ENCODE measurements around the gene NFATC4. TPM values are rescaled to one million over a fixed set of nuclear protein-coding genes. Genes with fewer than 3 reads are reported as not detected.
A peak's percentile ranks its signal among the peaks of the same experiment; 100 is the strongest.

NFATC4 gene
- total RNA-seq, 2 donors from 2014 or later, result 62.0 to 84.5 TPM

DNA sequence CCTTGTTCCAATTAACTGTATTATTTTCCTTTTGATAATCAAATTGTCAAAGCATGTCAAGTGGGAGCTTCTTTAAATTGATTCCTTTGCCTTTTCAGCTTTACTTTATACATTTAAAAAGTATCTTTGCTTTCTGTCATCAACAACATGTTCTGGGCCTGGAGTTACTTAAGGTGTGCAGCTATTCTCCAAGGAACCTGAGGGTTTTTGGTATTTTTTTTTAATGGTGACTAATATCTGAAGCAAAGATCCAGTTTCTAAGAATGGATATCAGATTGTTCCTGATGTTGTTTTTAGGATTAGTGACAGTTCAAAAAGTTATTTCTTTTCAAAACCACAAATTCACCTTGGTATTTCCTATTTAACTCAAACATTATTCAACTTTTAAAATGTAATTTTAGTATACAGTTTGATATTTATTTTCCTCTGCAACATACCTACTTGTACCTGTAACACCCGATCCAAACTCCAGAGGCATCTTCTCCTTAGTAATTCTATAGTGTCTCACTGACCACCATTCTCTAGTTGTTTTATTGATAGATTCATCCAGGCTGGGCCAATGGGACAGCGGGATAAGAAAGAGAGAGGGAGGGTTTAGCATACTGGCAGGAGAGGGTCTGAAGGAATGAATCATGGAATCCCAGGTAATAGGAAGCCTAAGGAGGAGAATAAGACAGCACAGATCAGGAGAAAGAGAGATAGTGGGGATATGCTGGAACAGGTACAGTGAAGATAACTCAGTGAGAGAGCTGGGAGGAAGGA, 58.3 kb downstream of the NFATC4 start:
- Histone ChIP-seq H3K4me3 (no peak overlapping the region), H3K27ac (no peak overlapping the region), H3K4me1 (ENCODE audit: control insufficient read depth in 1 of 2, low read depth in 2 of 2) (peaks cover 14 to 27% of the 10 kb centered on the region in 2 donors), H3K27me3 (replicated peaks; ENCODE audit: insufficient read depth) (no peaks in the 10 kb centered on the region), H3K9me3 (no peaks in the 10 kb centered on the region), H3K36me3 (no peaks in the 10 kb centered on the region)
- ATAC-seq (ENCODE audit: insufficient number of reproducible peaks, low FRiP score, low read depth) (no peak), DNase-seq (ENCODE audit: low spot score) (no peak)
- TF ChIP-seq, protein P1, sequence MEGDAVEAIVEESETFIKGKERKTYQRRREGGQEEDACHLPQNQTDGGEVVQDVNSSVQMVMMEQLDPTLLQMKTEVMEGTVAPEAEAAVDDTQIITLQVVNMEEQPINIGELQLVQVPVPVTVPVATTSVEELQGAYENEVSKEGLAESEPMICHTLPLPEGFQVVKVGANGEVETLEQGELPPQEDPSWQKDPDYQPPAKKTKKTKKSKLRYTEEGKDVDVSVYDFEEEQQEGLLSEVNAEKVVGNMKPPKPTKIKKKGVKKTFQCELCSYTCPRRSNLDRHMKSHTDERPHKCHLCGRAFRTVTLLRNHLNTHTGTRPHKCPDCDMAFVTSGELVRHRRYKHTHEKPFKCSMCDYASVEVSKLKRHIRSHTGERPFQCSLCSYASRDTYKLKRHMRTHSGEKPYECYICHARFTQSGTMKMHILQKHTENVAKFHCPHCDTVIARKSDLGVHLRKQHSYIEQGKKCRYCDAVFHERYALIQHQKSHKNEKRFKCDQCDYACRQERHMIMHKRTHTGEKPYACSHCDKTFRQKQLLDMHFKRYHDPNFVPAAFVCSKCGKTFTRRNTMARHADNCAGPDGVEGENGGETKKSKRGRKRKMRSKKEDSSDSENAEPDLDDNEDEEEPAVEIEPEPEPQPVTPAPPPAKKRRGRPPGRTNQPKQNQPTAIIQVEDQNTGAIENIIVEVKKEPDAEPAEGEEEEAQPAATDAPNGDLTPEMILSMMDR (IDR thresholded peaks at IDR 0.05), result no peak

DNA sequence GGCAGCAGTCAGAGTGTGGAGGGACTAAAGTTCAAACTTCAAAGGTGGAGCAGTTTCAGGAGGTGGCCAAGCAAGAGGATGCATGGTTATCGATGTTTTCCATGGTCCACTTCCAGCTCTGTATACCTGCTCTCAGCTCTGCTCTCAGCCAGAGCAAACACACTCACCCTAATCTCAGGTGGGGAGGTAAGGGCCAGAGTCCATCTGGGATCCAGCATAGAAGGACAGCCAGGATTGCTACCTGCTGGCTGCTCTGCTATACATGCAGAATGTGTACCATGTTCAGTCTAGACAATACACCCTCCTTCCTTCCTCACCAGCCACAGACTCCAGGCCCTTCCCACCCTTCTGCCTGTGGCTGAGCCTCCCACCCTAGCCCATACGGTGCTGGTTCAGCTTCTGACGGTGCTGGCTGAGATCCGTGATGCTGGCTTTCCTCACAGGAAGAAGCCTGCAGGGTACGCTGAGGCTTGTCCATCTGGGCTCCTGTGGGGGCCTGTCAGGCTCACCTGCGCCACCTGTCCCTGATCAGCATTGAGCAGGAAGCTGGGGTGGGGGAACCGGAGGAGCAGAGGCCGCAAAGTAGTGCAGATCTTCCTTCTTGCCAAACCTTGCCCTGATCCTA, 59.0 kb downstream of the NFATC4 start:
- TF ChIP-seq, protein P1 (IDR thresholded peaks at IDR 0.05), result no peak
- no peak overlapping the region for H3K4me3 ChIP-seq

DNA sequence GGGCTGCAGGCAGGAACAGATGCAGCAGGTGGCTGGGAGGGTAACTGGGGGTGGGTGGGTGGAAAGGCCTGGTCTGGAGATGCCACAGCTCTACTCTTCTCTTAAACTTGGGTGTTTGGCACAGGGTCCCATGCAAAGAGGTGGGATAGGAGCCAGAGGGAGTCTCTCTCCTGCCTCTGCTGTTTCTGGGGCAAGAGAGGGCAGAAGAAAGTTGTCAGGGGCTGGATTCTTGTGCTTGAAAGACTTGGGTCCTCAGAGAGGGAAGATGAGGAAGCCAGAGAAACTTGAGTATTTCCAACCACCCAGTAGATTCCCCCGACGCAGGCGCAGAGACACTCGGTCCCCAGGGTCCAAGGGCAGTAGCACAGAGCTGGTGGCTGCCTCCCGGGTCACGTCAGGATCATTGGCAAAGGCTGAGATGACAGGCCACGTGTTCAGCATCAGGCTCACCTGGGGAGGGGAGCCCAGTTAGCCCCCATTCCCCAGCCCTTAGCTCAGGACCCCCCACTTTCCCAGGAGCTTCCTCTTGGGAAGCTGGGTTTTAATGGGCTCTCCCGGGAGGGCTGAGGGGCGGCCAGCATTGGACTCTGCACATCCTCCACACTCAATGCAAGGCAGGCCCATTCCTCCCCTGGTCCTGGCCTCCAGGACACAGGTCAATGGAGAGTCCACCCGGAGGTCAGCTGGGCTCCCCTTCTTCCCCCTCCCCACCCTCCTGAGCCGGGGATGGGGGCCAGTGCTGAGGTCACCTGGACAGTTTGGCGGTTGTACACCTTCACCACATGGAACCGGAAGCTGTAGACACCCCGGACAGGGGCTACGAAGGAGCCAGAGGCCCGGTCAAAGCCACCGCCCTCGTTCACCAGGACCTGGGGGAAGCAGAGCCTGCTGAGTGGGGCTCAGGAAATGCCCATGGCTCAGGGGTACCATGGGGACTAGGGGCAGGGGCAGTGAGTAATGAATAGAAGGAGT, 59.8 kb downstream of the NFATC4 start:
- Histone ChIP-seq H3K4me3 (no peak overlapping the region), H3K4me1 (ENCODE audit: control insufficient read depth in 1 of 2, low read depth in 2 of 2) (peaks cover 17 to 40% of the 10 kb centered on the region in 2 donors), H3K27ac (no peak overlapping the region), H3K27me3 (replicated peaks; ENCODE audit: insufficient read depth) (no peaks in the 10 kb centered on the region), H3K36me3 (peaks cover 7% of the 10 kb centered on the region), H3K9me3 (no peaks in the 10 kb centered on the region)
- ATAC-seq (ENCODE audit: insufficient number of reproducible peaks, low FRiP score, low read depth) (no peak), DNase-seq (ENCODE audit: low spot score) (no peak)
- TF ChIP-seq, protein P1 (IDR thresholded peaks at IDR 0.05), result no peak

More for the DNA sequence above, 59.0 kb downstream of the NFATC4 start:
- no peaks in the 10 kb centered on the region for H3K27me3 ChIP-seq (replicated peaks; ENCODE audit: insufficient read depth)
- no peaks in the 10 kb centered on the region for H3K9me3 ChIP-seq
- ATAC-seq (ENCODE audit: insufficient number of reproducible peaks, low FRiP score, low read depth) (no peak), DNase-seq (ENCODE audit: low spot score) (no peak)
- H3K4me1 ChIP-seq (ENCODE audit: control insufficient read depth in 1 of 2, low read depth in 2 of 2), result peaks cover 17 to 34% of the 10 kb centered on the region in 2 donors
- H3K27ac ChIP-seq, result no peak overlapping the region
- H3K36me3 ChIP-seq, result no peaks in the 10 kb centered on the region

DNA sequence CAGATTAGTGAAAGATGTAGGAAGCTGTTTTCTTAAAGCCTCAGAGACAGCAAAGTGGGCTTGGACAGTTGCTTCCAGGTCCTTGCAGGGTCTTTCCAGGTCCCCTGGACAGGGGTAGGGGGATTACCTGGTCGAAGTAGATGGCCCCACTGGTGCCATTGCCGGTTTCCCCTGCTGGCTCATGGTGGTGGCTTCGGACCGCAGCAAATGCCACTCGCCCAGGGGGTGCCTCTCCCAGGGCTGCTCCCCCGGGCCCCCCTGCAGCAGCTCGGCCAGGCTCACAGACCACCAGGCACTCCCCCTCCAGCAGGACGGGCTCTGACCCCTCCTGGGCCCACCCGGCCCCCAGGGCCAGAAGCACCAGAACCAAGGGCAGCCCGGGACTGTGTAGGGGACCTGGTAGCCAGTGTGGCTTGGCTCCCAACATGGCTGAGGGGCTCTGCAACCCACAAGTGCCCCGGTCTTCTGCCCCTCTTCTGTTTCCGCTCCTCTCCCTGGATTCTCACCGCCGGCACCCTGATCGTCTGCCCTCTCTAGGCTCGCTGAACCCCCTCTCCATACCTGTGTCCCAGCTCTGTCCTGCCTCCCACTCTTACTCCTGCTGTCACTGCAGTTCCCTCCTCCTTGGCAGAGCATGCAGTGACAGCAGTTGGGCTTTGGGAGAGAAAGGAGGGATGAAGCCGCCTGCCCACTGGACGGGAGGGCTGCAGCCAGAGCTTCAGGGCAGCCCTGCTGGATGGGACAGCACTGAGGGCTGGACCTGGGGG, 60.8 kb downstream of the NFATC4 start:
- peaks cover 14% of the 10 kb centered on the region for H3K36me3 ChIP-seq
- no peak for ATAC-seq (ENCODE audit: insufficient number of reproducible peaks, low FRiP score, low read depth)
- TF ChIP-seq, protein P1 (IDR thresholded peaks at IDR 0.05), result no peak
- peak overlapping the region; percentile 89 to 99 for H3K27ac ChIP-seq
- peak overlapping the region; percentile 83 for H3K4me3 ChIP-seq
- no peaks in the 10 kb centered on the region for H3K9me3 ChIP-seq
- DNase-seq (ENCODE audit: low spot score), result no peak
- H3K27me3 ChIP-seq (replicated peaks; ENCODE audit: insufficient read depth), result no peaks in the 10 kb centered on the region
- H3K4me1 ChIP-seq (ENCODE audit: control insufficient read depth in 1 of 2, low read depth in 2 of 2), result peaks cover 17 to 40% of the 10 kb centered on the region in 2 donors

Other genes with a start within 250 kb of the NFATC4 start
- under 1 TPM in 1 of 2 donors, not detected in 1; 0.78 TPM for gene FITM1, start 237.5 kb upstream of the NFATC4 start, total RNA-seq
- gene PSME1, start 232.0 kb upstream of the NFATC4 start, total RNA-seq, result 10 to 100 TPM; 61.2 to 84.5 TPM
- 10 to 100 TPM in 1 of 2 donors, 1 to 10 TPM in 1; 4.9 to 18.6 TPM for gene EMC9, start 226.6 kb upstream of the NFATC4 start, total RNA-seq
- gene PSME2, start 221.6 kb upstream of the NFATC4 start, total RNA-seq, result 10 to 100 TPM; 24.6 to 28.8 TPM
- 10 to 100 TPM; 60.4 to 94.6 TPM for gene RNF31, start 220.7 kb upstream of the NFATC4 start, total RNA-seq
- 10 to 100 TPM; 74.8 to 86.1 TPM for gene IRF9, start 206.9 kb upstream of the NFATC4 start, total RNA-seq
- 10 to 100 TPM; 13.1 to 23.6 TPM for gene REC8, start 196.1 kb upstream of the NFATC4 start, total RNA-seq
- gene IPO4, start 179.4 kb upstream of the NFATC4 start, total RNA-seq, result 10 to 100 TPM; 19.9 to 64.6 TPM
- gene TM9SF1, start 172.7 kb upstream of the NFATC4 start, total RNA-seq, result 10 to 100 TPM; 51.8 to 81.9 TPM
- gene TSSK4, start 162.5 kb upstream of the NFATC4 start, total RNA-seq, result not detected
- 10 to 100 TPM; 33.4 to 58.3 TPM for gene CHMP4A, start 154.7 kb upstream of the NFATC4 start, total RNA-seq
- gene MDP1, start 152.1 kb upstream of the NFATC4 start, total RNA-seq, result 10 to 100 TPM; 15.7 to 24.0 TPM
- gene NEDD8, start 135.8 kb upstream of the NFATC4 start, total RNA-seq, result 10 to 100 TPM; 76.0 to 91.4 TPM
- gene GMPR2, start 135.3 kb upstream of the NFATC4 start, total RNA-seq, result 10 to 100 TPM; 39.2 to 51.3 TPM
- 10 to 100 TPM; 52.4 to 83.5 TPM for gene TINF2, start 125.6 kb upstream of the NFATC4 start, total RNA-seq
- under 1 TPM in 1 of 2 donors, not detected in 1; 0.21 TPM for gene TGM1, start 105.0 kb upstream of the NFATC4 start, total RNA-seq
- 10 to 100 TPM; 28.2 to 44.7 TPM for gene RABGGTA, start 96.6 kb upstream of the NFATC4 start, total RNA-seq
- gene DHRS1, start 68.4 kb upstream of the NFATC4 start, total RNA-seq, result 10 to 100 TPM; 25.5 to 31.4 TPM
- 10 to 100 TPM; 15.8 to 19.2 TPM for gene NOP9, start 68.3 kb upstream of the NFATC4 start, total RNA-seq
- 10 to 100 TPM; 10.9 to 17.3 TPM for gene CIDEB, start 60.2 kb upstream of the NFATC4 start, total RNA-seq
- gene LTB4R2, start 58.0 kb upstream of the NFATC4 start, total RNA-seq, result 10 to 100 TPM; 15.2 to 21.8 TPM
- gene LTB4R, start 56.7 kb upstream of the NFATC4 start, total RNA-seq, result 10 to 100 TPM in 1 of 2 donors, 1 to 10 TPM in 1; 8.9 to 13.1 TPM
- 10 to 100 TPM; 25.5 to 28.7 TPM for gene ADCY4, start 33.1 kb upstream of the NFATC4 start, total RNA-seq
- 10 to 100 TPM in 1 of 2 donors, 1 to 10 TPM in 1; 6.8 to 17.9 TPM for gene RIPK3, start 28.2 kb upstream of the NFATC4 start, total RNA-seq
- 10 to 100 TPM in 1 of 2 donors, 1 to 10 TPM in 1; 9.5 to 11.6 TPM for gene NYNRIN, start 30.8 kb downstream of the NFATC4 start, total RNA-seq
- 1 to 10 TPM; 1.3 to 4.2 TPM for gene CBLN3, start 61.5 kb downstream of the NFATC4 start, total RNA-seq
- 10 to 100 TPM; 62.8 to 71.6 TPM for gene KHNYN, start 61.8 kb downstream of the NFATC4 start, total RNA-seq
- 10 to 100 TPM; 27.6 to 61.8 TPM for gene SDR39U1, start 74.6 kb downstream of the NFATC4 start, total RNA-seq
- gene CMA1, start 140.1 kb downstream of the NFATC4 start, total RNA-seq, result not detected
- gene CTSG, start 208.1 kb downstream of the NFATC4 start, total RNA-seq, result 1 to 10 TPM; 4.1 to 8.8 TPM
- gene GZMH, start 241.5 kb downstream of the NFATC4 start, total RNA-seq, result 10 to 100 TPM in 1 of 2 donors, not detected in 1; 14.7 TPM

Data from thoracic aorta (tissue), 2 donors.